ENCODE results near the gene CCDC34.

GRCh38 chr11:27388869-27389268 is 25.9 kb upstream of the CCDC34 start:
- TF ChIP-seq, protein P1, sequence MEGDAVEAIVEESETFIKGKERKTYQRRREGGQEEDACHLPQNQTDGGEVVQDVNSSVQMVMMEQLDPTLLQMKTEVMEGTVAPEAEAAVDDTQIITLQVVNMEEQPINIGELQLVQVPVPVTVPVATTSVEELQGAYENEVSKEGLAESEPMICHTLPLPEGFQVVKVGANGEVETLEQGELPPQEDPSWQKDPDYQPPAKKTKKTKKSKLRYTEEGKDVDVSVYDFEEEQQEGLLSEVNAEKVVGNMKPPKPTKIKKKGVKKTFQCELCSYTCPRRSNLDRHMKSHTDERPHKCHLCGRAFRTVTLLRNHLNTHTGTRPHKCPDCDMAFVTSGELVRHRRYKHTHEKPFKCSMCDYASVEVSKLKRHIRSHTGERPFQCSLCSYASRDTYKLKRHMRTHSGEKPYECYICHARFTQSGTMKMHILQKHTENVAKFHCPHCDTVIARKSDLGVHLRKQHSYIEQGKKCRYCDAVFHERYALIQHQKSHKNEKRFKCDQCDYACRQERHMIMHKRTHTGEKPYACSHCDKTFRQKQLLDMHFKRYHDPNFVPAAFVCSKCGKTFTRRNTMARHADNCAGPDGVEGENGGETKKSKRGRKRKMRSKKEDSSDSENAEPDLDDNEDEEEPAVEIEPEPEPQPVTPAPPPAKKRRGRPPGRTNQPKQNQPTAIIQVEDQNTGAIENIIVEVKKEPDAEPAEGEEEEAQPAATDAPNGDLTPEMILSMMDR (IDR thresholded peaks at IDR 0.05 in 4 of 5, conservative IDR thresholded peaks at IDR 0.05 in 1 of 5), result no peak
- TF ChIP-seq POLR2A (IDR thresholded peaks at IDR 0.05), result no peak
